Measurements from ENCODE around the gene PDK2. TPM values are rescaled to one million over a fixed set of nuclear protein-coding genes. Genes with fewer than 3 reads are reported as not detected.

Gene PDK2
- total RNA-seq, 4 donors from 2014 or later, result 31.6 to 70.6 (median 58.1) TPM

DNA sequence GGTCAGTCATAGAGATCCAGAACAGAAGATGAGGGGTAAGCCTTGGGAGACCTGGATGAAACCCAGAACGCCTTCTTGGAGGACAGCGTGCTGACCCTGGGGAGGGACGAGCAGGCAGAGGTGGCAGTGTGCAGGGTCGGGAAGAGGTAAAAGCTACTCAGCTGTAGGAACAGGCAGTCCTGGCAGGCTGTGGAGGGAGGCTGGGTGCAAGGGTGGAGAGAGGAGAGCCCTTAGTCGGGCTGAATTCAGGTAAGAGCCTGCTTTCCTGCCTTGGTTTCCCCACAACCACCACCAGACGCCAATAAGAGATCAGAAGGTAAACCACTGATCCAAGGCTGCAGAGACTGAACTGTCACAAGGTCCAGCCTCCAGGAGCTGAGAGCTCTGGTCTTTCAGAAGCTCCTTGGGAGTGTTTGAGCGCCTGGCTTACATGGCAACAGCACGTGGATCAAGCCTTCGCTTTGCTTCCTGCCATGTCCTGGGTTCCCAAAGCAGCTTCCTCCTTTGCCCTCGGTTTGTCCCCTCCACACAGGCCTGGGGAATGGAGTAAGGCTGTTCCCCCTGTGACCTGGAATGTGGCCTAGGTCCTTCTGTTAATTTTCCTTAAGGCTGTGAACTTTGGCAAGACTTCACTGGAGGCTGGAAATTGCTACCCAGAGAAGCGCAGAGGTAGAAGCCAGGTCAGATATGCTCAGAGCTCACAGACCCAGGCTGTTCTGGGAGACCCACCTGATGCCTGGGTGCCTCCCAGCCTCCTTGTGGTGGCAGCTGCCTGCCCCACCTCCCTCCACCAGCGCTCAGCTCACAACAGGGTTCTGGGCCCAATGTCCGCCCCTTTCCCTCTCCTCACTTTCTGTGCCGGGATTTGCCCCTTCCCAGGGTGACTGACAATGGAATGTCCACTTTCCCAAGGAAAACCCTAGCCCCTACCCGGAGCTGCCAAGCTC, 3.9 kb upstream of the PDK2 start:
- no peak overlapping the region for H3K4me3 ChIP-seq
- 64 to 66% methylated on average over 6 to 13 of the region's 15 CpGs for WGBS, 2 donors (ENCODE audit: low coverage in 1 of 2)
- ATAC-seq, result no peak
- no peaks in the 10 kb centered on the region for H3K27me3 ChIP-seq
- no peak overlapping the region for H3K27ac ChIP-seq
- TF ChIP-seq POLR2AphosphoS5 (IDR thresholded peaks at IDR 0.05) (peak; percentile 7), POLR2A (IDR thresholded peaks at IDR 0.05) (no peak)
- H3K4me1 ChIP-seq, result peaks cover 0 to 18% (median 4%) of the 10 kb centered on the region in 3 donors
- no peaks in the 10 kb centered on the region for H3K9me3 ChIP-seq
- H3K36me3 ChIP-seq, result peaks cover 0 to 36% of the 10 kb centered on the region in 2 donors

DNA sequence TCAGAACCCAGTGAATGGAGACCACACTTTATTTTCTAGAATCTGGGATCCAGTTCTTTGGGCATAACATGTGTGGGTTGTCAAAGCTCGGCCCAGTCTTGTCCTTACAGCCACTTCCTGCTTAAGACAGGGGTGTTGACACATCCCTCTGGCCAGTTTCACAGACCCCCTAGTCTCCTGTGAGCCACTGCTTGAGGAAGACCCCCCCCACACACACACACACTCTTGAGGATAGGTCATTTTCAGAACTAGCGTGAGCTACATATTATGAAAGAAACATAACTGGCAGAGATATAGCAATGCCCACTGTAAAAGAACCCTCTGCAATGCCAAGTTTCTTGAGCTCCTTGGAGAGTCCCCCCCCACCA, 3.2 kb upstream of the PDK2 start:
- ATAC-seq, result no peak
- Histone ChIP-seq H3K27me3 (no peaks in the 10 kb centered on the region), H3K36me3 (peaks cover 0 to 34% of the 10 kb centered on the region in 2 donors), H3K27ac (no peak overlapping the region), H3K4me3 (no peak overlapping the region), H3K9me3 (no peaks in the 10 kb centered on the region), H3K4me1 (peaks cover 0 to 25% (median 10%) of the 10 kb centered on the region in 3 donors)
- TF ChIP-seq, protein P1, sequence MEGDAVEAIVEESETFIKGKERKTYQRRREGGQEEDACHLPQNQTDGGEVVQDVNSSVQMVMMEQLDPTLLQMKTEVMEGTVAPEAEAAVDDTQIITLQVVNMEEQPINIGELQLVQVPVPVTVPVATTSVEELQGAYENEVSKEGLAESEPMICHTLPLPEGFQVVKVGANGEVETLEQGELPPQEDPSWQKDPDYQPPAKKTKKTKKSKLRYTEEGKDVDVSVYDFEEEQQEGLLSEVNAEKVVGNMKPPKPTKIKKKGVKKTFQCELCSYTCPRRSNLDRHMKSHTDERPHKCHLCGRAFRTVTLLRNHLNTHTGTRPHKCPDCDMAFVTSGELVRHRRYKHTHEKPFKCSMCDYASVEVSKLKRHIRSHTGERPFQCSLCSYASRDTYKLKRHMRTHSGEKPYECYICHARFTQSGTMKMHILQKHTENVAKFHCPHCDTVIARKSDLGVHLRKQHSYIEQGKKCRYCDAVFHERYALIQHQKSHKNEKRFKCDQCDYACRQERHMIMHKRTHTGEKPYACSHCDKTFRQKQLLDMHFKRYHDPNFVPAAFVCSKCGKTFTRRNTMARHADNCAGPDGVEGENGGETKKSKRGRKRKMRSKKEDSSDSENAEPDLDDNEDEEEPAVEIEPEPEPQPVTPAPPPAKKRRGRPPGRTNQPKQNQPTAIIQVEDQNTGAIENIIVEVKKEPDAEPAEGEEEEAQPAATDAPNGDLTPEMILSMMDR (IDR thresholded peaks at IDR 0.05), result no peak
- TF ChIP-seq EP300 (IDR thresholded peaks at IDR 0.05) (no peak), POLR2AphosphoS5 (IDR thresholded peaks at IDR 0.05) (no peak), POLR2A (IDR thresholded peaks at IDR 0.05) (no peak)
- WGBS, 2 donors (ENCODE audit: low coverage in 1 of 2), result 80 to 86% methylated on average over 1 to 2 of the region's 2 CpGs

DNA sequence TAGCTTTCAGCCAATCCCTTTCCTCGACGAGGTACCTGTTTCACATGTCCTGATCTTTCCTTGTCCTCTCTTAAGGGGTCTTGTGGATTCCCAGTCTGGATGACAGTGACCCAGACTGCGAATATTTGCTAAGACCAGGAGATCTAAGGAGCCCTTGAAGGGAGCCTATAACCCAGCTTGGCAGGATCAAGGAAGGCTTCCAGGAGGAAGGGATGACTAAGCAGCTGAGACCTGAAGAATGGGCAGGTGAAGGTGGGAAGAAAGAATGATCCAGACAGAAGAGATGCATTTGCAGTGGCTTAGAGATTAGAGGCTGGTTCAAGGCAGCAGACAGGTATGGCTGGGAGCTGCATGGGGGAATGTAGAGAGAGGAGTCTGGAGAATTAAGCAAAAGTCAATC, 1.9 kb upstream of the PDK2 start:
- H3K9me3 ChIP-seq, result no peaks in the 10 kb centered on the region
- ATAC-seq, result no peak
- H3K27ac ChIP-seq, result no peak overlapping the region
- TF ChIP-seq POLR2AphosphoS5 (IDR thresholded peaks at IDR 0.05) (no peak), EP300 (IDR thresholded peaks at IDR 0.05) (no peak), POLR2A (IDR thresholded peaks at IDR 0.05) (no peak)
- TF ChIP-seq, protein P1 (IDR thresholded peaks at IDR 0.05), result no peak
- no peak overlapping the region for H3K4me3 ChIP-seq
- 80% methylated on average over 1 to 3 of the region's 3 CpGs for WGBS, 2 donors (ENCODE audit: low coverage in 1 of 2)
- H3K4me1 ChIP-seq, result peaks cover 0 to 38% (median 13%) of the 10 kb centered on the region in 3 donors
- H3K36me3 ChIP-seq, result peaks cover 0 to 38% of the 10 kb centered on the region in 2 donors
- H3K27me3 ChIP-seq, result no peaks in the 10 kb centered on the region

DNA sequence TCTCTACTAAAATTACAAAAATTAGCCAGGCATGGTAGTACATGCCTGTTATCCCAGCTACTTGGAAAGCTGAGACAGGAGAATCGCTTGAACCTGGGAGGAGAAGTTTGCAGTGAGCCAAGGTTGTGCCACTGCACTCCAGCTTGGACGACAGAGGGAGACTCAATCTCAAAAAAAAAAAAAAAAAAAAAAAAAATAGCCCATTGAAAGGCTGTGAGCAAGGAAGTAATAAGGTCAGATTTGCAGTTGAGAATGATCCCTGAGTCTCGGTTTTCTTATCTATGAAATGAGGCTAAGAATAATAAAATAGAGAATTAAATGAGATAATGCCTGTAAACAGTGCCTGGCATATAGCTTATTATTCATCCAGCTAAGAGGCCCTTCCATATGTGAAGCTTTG, 1.3 kb upstream of the PDK2 start:
- no peak overlapping the region for H3K4me3 ChIP-seq
- no peak for TF ChIP-seq POLR2AphosphoS5 (IDR thresholded peaks at IDR 0.05)
- TF ChIP-seq EP300 (IDR thresholded peaks at IDR 0.05), result no peak
- TF ChIP-seq, protein P1 (IDR thresholded peaks at IDR 0.05), result no peak
- TF ChIP-seq POLR2A (IDR thresholded peaks at IDR 0.05), result no peak
- H3K27ac ChIP-seq, result peak overlapping the region in 2 of 4 donors; percentile 89 to 91
- peaks cover 0 to 44% (median 13%) of the 10 kb centered on the region in 3 donors for H3K4me1 ChIP-seq
- peaks cover 0 to 38% of the 10 kb centered on the region in 2 donors for H3K36me3 ChIP-seq
- no peak for ATAC-seq
- 29 to 38% methylated on average over 3 of the region's 3 CpGs for whole genome bisulfite sequencing, 2 donors (ENCODE audit: low coverage in 1 of 2)
- H3K27me3 ChIP-seq, result no peaks in the 10 kb centered on the region
- no peaks in the 10 kb centered on the region for H3K9me3 ChIP-seq

DNA sequence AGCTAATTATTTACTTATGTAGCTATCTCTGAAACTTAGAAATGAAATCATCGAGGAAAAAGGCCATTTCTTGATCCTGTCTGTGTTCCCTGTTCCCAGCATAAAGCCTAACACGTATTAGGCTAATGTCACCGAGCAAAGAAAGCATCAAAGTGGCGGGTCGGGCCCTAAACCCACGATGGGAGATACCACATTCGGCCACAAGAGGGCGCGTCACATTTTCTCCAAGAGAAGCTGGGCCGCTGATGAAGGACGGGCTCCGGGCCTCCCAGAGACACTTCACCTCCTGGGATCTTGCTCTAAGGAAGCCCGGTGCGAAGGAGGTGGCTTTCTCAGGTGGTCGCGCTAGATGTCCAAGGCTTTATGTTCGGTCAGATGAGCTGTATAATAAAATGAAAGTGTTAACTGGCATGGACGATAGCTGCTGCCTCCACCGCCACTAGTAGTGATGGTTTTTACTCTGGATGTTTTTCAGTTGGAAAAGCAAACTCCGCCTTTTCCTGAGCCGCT, 853 bp upstream of the PDK2 start:
- no peak for TF ChIP-seq EP300 (IDR thresholded peaks at IDR 0.05)
- TF ChIP-seq POLR2A (IDR thresholded peaks at IDR 0.05), result no peak
- peak; percentile 38 for TF ChIP-seq POLR2AphosphoS5 (IDR thresholded peaks at IDR 0.05)
- TF ChIP-seq, protein P1 (IDR thresholded peaks at IDR 0.05), result peak in 3 of 4 experiments; percentile 88 to 95 (median 93)
- H3K27me3 ChIP-seq, result no peaks in the 10 kb centered on the region
- peak overlapping the region; percentile 55 to 77 for H3K4me3 ChIP-seq
- WGBS, 2 donors (ENCODE audit: low coverage in 1 of 2), result 0% methylated on average over 13 to 17 of the region's 21 CpGs
- peak overlapping the region; percentile 50 to 95 (median 90) for H3K27ac ChIP-seq
- peaks cover 0 to 49% (median 13%) of the 10 kb centered on the region in 3 donors for H3K4me1 ChIP-seq
- H3K9me3 ChIP-seq, result no peaks in the 10 kb centered on the region
- peak; percentile 64 for ATAC-seq
- peaks cover 0 to 38% of the 10 kb centered on the region in 2 donors for H3K36me3 ChIP-seq
